DMS153 treated with DMSO at 0.1 percent for 48 hours (cell line): ENCODE measurements around the gene DCANP1.

Experiments used
- DNase-seq: peaks from one replicate; lab custom pipeline; 2025; ENCODE audit not compliant: unreplicated experiment; lab: John Stamatoyannopoulos, UW

Gene DCANP1

GRCh38 chr5:135481387-135481786, 34.2 kb upstream of the DCANP1 start:
- DNase-seq: no peak

GRCh38 chr5:135480511-135480910, 33.4 kb upstream of the DCANP1 start:
- no peak for DNase-seq

GRCh38 chr5:135478938-135479337, 31.8 kb upstream of the DCANP1 start:
- no peak for DNase-seq

- DNase-seq: no peak
Measured at GRCh38 chr5:135477613-135478066, 30.5 kb upstream of the DCANP1 start.

- DNase-seq: no peak
Measured at GRCh38 chr5:135476615-135477581, 29.8 kb upstream of the DCANP1 start.

GRCh38 chr5:135473956-135474670, 27.0 kb upstream of the DCANP1 start:
- DNase-seq: no peak

- no peak for DNase-seq
Measured at GRCh38 chr5:135472141-135472540, 25.0 kb upstream of the DCANP1 start.

- DNase-seq: no peak
Measured at GRCh38 chr5:135471726-135472125, 24.6 kb upstream of the DCANP1 start.

- DNase-seq: no peak
Measured at GRCh38 chr5:135469911-135470310, 22.8 kb upstream of the DCANP1 start.

GRCh38 chr5:135468541-135468940, 21.4 kb upstream of the DCANP1 start:
- no peak for DNase-seq

GRCh38 chr5:135467871-135468485, 20.8 kb upstream of the DCANP1 start:
- DNase-seq: no peak

GRCh38 chr5:135467051-135467625, 20.0 kb upstream of the DCANP1 start:
- no peak for DNase-seq

GRCh38 chr5:135466178-135467050, 19.3 kb upstream of the DCANP1 start:
- peak; percentile 3 for DNase-seq

- no peak for DNase-seq
Measured at GRCh38 chr5:135465391-135466122, 18.4 kb upstream of the DCANP1 start.

- peak; percentile 34 for DNase-seq
Measured at GRCh38 chr5:135462304-135462703, 15.2 kb upstream of the DCANP1 start.

GRCh38 chr5:135461481-135462151, 14.5 kb upstream of the DCANP1 start:
- no peak for DNase-seq

GRCh38 chr5:135460246-135461033, 13.3 kb upstream of the DCANP1 start:
- DNase-seq: no peak

GRCh38 chr5:135458921-135459331, 11.8 kb upstream of the DCANP1 start:
- no peak for DNase-seq
